Neural progenitor cell (in vitro differentiated cells): ENCODE results near the gene C1QB.

ENCODE experiments used
- EZH2phosphoT487 ChIP-seq: fragments of 200-600 bp; sonication (generic); IDR thresholded peaks from 2 replicates; pipeline ENCODE4 v1.6.1; 2017; ENCODE audit warnings: antibody characterized with exemption
- TF ChIP-seq, protein P1 (sequence below): fragments of 200-600 bp; sonication (generic); IDR thresholded peaks from 2 replicates; pipeline ENCODE4 v1.5.1; 2017; ENCODE audit warnings: antibody characterized with exemption, mild to moderate bottlenecking

DNA sequence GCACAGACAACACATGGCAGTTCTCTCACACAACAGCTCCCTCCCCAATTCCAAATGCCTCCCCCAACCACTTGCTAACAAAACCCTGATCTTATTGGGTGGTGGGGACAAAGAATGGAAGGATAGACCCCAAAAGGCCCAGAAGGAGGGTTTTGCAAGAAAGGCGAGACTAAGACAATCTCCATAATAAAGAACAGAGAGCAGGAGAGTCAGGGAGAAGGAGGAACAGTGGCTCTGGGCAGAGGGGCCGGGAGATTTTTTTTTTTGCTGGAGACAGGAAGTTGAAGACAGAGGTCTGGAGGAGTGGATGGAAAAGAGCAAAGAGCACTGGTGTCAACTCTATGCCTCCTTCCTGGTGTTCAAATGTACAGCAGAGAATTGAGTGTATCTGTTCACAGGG is 23.1 kb upstream of the C1QB start:
- TF ChIP-seq, protein P1, sequence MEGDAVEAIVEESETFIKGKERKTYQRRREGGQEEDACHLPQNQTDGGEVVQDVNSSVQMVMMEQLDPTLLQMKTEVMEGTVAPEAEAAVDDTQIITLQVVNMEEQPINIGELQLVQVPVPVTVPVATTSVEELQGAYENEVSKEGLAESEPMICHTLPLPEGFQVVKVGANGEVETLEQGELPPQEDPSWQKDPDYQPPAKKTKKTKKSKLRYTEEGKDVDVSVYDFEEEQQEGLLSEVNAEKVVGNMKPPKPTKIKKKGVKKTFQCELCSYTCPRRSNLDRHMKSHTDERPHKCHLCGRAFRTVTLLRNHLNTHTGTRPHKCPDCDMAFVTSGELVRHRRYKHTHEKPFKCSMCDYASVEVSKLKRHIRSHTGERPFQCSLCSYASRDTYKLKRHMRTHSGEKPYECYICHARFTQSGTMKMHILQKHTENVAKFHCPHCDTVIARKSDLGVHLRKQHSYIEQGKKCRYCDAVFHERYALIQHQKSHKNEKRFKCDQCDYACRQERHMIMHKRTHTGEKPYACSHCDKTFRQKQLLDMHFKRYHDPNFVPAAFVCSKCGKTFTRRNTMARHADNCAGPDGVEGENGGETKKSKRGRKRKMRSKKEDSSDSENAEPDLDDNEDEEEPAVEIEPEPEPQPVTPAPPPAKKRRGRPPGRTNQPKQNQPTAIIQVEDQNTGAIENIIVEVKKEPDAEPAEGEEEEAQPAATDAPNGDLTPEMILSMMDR: no peak
- no peak for TF ChIP-seq EZH2phosphoT487
